EH (cell line): ENCODE measurements around the gene PFKL.
"Not testable (repeated sequence)": the region's sequence is repeated elsewhere in the genome, so short reads cannot be mapped to it uniquely, and the experiment has no call there.

ENCODE experiments used
- DNase-seq: peaks from one replicate; pipeline ENCODE4 v3.0.0-alpha.2; 2015; ENCODE audit warnings: low read depth

The PFKL gene

DNA sequence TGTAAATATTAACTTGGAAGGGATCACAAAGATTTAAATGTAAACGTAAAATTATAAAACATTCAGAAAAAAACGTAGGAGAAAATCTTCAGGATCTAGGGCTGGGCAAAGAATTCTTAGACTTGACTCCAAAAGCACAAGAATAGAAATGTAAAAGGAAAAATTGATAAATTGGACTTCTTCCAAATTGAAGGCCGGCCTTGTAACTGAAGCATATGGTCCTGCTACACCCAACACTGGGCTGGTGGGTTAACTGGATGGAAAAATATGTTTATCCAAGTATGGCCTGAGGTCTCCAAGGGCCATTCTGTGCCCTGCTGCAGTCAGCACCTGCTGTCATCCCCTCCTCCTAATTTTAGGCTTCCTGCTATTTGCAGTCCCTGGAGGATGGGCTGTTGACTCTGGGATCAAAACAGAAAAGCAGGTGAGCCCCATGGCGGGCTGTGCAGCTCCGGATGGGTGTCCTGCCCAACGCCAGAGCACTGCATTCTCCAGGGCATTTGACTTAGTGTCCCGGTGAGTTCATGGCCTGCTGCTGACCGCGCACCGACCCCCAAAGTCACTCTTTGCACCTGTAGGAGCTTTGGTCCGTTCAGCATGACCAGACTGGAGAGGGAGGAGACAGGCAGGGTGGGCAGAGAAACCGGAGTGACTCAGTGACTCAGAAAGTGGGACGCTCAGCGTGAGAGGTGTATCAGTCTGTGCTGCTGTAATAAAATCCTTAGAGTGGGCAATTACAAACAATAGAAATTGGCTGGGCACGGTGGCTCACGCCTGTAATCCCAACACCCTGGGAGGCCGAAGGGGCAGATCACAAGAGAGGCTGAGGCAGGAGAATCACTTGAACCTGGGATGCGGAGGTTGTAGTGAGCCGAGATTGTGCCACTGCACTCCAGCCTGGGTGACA, 20.2 kb upstream of the PFKL start:
- no peak for DNase-seq

GRCh38 chr21:44281801-44282200, 18.1 kb upstream of the PFKL start:
- DNase-seq = no peak

DNA sequence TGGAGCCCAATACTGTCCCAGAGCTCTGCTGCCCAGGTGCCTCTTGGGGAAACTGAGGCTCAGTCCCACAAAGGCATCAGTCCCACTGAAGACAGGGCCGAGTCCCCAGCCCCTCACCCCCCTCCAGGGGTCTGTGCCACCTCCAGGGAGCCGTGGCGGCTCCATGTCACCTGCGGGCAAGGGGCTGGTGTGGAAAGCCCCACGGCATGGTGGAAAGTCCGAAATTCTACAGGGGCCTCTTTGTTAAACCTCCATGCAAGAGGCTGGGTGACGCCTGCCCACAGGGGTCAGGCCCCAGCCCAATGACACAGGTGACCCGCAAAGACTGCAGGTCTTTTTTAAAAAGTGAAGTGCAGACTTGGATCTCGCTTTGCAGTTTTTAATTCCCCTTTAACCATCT, 17.5 kb upstream of the PFKL start:
- no peak for DNase-seq

- not testable (repeated sequence) for DNase-seq
Observed at GRCh38 chr21:44283211-44283785, 16.6 kb upstream of the PFKL start.

DNA sequence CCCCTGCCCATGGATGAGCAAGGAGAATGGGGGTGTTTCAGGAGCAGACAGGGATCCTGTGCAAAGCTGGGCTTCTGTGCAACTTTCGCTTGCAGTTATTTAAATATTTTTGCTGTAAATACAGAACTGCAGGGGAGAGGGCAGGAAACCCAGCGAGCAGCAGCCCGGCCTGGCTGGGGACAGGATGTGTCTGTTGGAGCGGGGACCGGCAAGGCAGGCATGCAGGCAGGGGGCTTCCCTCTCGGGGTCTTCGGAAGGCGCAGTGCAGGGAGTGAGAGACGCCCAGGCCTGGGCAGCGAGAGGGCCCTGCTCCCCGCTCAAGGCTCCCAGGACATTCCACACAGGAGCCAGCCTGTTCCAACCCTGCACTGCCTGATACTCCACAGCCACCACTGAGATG, 15.9 kb upstream of the PFKL start:
- DNase-seq = no peak

- peak; percentile 73 for DNase-seq
Observed at GRCh38 chr21:44285138-44285992, 14.5 kb upstream of the PFKL start, which contains the start of gene AIRE. AIRE (plus strand) TSS chr21:44285876; CDS start chr21:44286007, 131 bp downstream.

DNA sequence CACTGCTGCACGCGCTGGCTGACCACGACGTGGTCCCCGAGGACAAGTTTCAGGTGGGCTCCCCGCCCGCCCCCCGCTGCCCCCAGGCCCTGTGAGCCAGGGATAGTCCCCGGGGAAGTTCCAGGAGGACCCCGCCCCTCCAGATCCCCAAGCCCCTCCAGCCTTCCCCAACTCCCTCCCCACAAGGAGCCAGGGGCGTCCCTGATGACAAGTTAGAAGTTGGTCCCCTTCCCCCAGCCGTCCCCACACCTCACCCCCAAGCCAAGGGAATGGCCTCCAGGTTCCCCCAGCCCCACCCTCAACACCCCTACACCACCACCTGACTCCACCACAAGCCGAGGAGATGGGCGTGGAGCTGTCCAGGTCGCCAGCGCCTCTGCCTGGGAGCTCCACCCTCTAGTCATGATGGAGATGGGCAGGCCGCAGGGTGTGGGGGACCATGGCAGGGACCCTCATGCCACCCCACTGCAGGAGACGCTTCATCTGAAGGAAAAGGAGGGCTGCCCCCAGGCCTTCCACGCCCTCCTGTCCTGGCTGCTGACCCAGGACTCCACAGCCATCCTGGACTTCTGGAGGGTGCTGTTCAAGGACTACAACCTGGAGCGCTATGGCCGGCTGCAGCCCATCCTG, 13.7 kb upstream of the PFKL start:
- no peak for DNase-seq

- no peak for DNase-seq
Observed at GRCh38 chr21:44286716-44287632, 12.9 kb upstream of the PFKL start.

DNA sequence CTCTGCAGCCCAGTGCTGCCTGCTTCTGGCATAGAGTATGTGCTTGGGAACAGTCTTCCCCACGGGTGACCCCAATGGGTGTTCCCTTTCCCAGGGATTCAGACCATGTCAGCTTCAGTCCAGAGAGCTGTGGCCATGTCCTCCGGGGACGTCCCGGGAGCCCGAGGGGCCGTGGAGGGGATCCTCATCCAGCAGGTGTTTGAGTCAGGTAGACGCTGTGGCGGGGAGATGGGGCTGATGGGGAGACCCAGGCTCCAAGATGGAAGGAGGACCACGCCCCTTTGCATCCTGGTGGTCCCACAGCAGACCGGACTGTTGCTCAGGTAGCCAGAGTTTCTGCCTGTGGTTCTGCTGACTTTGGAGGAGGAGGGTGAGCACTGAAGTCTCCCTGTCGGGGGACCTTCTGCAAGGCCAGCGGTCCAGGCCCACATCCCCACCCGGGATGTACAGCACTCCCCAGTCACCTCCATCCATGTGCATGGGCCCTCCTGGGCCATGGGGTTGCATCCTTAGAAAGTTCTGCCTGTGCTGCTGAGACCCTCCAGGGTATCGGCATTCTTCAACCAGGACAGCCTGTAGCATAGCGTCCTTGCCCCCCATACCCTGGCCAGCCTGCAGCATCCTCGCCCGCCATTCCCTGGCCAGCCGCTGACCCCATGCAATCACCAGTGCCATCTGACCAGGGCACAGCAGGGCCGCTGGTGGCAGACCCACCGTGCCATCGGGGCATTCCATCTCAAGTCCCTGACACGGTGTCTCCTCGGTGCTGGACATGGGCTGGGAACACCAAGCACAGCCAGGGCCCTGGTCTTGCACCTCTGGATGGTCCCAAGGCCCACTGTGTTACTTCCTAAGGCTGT, 11.4 kb upstream of the PFKL start:
- DNase-seq = no peak

GRCh38 chr21:44289381-44290010, 10.4 kb upstream of the PFKL start:
- no peak for DNase-seq

DNA sequence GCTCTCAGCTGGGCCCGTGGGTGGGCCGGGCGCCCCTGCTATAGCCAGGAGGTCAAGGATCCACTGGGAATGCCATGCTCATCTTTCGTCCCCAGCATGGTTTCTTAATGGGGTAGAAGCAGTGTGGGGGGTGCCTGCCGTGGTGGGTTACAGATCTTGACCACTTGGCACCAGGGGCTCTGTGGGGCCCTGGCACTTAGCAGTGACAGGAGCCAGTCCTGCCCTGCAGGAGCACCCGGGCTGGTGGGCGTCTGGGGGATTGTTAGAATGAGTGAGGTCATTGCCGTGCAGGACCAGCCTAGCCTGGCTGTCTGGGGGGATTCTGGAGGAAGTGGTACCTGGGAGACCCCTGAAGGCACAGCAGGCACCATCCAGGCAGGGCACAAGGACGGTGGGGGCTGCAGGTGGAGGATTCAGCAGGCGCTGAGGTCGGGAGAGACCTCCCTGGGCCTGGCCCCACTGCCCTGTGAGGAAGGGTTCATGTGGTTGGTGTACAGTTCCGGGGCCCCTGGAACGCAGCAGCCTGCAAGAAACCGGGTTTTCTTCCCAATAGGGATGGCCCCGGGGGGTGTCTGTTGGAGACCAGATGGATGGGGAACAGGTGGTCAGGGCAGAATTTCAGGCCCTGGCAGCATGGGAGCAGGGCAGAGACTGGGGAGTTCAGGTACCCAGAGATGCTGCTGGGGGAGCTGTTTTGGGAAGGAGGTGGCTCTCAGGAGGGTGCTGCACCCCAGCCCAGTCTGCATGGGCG, 9.4 kb upstream of the PFKL start:
- no peak for DNase-seq

DNA sequence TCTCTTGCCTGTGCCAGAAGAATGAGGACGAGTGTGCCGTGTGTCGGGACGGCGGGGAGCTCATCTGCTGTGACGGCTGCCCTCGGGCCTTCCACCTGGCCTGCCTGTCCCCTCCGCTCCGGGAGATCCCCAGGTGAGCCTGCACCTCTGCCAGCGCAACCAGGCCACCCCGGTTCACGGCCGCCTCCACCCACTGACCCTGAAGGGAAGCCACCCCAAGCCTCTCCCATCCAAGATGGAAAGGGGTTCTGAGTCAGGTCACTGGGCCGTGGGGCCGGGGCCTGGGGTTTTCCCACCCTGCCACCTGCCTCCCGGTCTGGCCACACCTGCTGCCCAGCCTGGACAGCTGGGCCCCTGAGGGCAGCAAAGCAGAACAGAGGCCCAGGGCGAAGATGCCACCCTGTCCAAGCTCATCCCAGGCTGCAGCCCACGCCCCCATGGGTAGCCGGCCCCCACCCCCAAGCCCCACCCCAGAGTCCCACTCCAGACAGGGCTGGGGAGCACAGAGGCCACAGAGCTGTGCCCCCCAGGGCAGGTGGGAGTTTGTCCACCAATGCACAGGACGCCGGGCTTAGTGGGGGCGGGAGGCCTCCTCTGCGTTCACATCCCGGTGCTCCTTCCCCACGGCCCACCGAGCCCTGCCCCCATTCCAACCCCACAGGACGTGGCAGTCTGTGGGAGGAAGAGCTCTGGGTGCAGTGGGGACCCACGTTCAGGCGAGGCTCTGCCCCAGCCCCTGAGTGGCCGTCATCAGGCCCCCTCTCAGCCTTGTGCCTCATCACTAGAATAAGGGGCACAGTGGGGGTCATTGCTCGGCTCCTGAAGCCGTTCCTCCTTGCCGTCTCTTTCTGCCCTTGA, 8.5 kb upstream of the PFKL start:
- DNase-seq = no peak

- no peak for DNase-seq
Observed at GRCh38 chr21:44291936-44292811, 7.7 kb upstream of the PFKL start.

DNA sequence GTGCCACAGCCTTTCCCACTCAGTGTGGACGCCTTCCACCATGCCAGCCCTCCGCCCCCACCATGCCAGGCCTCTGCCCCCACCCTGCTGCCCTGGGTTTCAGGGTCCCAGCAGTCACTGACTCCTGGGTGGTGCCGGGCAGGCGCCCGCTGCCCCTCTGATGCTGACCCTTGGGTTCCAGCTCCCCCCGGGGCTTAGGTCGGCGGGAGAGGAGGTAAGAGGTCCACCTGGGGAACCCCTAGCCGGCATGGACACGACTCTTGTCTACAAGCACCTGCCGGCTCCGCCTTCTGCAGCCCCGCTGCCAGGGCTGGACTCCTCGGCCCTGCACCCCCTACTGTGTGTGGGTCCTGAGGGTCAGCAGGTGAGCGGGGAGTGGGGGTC, 7.0 kb upstream of the PFKL start:
- no peak for DNase-seq

- no peak for DNase-seq
Observed at GRCh38 chr21:44293551-44294231, 6.2 kb upstream of the PFKL start.
